GM12872 (cell line): ENCODE data around the gene SEMA3A.

Source experiments
- CTCF ChIP-seq: IDR thresholded peaks from 3 replicates; pipeline ENCODE4 v1.5.1; 2011; ENCODE audit warnings: low read depth, mild to moderate bottlenecking, low read length, moderate library complexity; ENCODE audit not compliant: insufficient read depth

The SEMA3A gene

GRCh38 chr7:83985821-83986220, 208.8 kb downstream of the SEMA3A start:
- TF ChIP-seq CTCF: no peak

- no peak for TF ChIP-seq CTCF
Observed at GRCh38 chr7:83984591-83984990, 210.0 kb downstream of the SEMA3A start.

GRCh38 chr7:83984076-83984475, 210.5 kb downstream of the SEMA3A start:
- no peak for TF ChIP-seq CTCF

- TF ChIP-seq CTCF: no peak
Observed at GRCh38 chr7:83983606-83984005, 211.0 kb downstream of the SEMA3A start.

- peak; percentile 38; the same call in 2 of the 3 replicates for TF ChIP-seq CTCF
Observed at GRCh38 chr7:83976302-83976701, 218.3 kb downstream of the SEMA3A start.

GRCh38 chr7:83970081-83970480, 224.5 kb downstream of the SEMA3A start:
- TF ChIP-seq CTCF: no peak

GRCh38 chr7:83964318-83964717, 230.3 kb downstream of the SEMA3A start:
- no peak for TF ChIP-seq CTCF

- no peak for TF ChIP-seq CTCF
Observed at GRCh38 chr7:83957333-83957732, 237.3 kb downstream of the SEMA3A start.
